ENCODE measurements around the gene ANXA8.
"Not testable (repeated sequence)": the region's sequence is repeated elsewhere in the genome, so short reads cannot be mapped to it uniquely, and the experiment has no call there.

The ANXA8 gene

GRCh38 chr10:47465216-47465917, 18.5 kb downstream of the ANXA8 start:
- H3K4me3 ChIP-seq (ENCODE audit: control insufficient read depth in 1 of 7, extremely low read depth in 1 of 7, insufficient read depth in 4 of 7, low read depth in 2 of 7, low read length in 6 of 7); H3K27ac ChIP-seq (ENCODE audit: insufficient read depth in 1 of 2, low read depth in 1 of 2, low read length in 2 of 2, poor library complexity in 1 of 2, severe bottlenecking in 2 of 2); CTCF ChIA-PET; H3K4me1 ChIP-seq (ENCODE audit: control extremely low read depth in 1 of 4, control insufficient read depth in 4 of 4, insufficient read depth in 4 of 4, low read length in 3 of 4); H3K27me3 ChIP-seq (replicated peaks in 2 of 5; ENCODE audit: control insufficient read depth in 4 of 5, insufficient read depth in 5 of 5, low read length in 4 of 5); H3K36me3 ChIP-seq (ENCODE audit: control insufficient read depth in 4 of 4, insufficient read depth in 4 of 4, low read length in 3 of 4); H3K9me3 ChIP-seq (ENCODE audit: control extremely low read depth in 1 of 5, control insufficient read depth in 4 of 5, insufficient read depth in 2 of 5, low read depth in 1 of 5, low read length in 4 of 5); DNase-seq; POLR2A ChIA-PET: not testable (repeated sequence)
- 99% methylated on average over 7 of the region's 14 CpGs for WGBS (ENCODE audit: insufficient coverage)

- WGBS (ENCODE audit: insufficient coverage), result no CpG with 5 or more reads among the region's 9 CpGs
- H3K27me3 ChIP-seq (replicated peaks in 2 of 5; ENCODE audit: control insufficient read depth in 4 of 5, insufficient read depth in 5 of 5, low read length in 4 of 5); H3K36me3 ChIP-seq (ENCODE audit: control insufficient read depth in 4 of 4, insufficient read depth in 4 of 4, low read length in 3 of 4); POLR2A ChIA-PET; H3K27ac ChIP-seq (ENCODE audit: insufficient read depth in 1 of 2, low read depth in 1 of 2, low read length in 2 of 2, poor library complexity in 1 of 2, severe bottlenecking in 2 of 2); H3K4me3 ChIP-seq (ENCODE audit: control insufficient read depth in 1 of 7, extremely low read depth in 1 of 7, insufficient read depth in 4 of 7, low read depth in 2 of 7, low read length in 6 of 7); CTCF ChIA-PET; DNase-seq; H3K4me1 ChIP-seq (ENCODE audit: control extremely low read depth in 1 of 4, control insufficient read depth in 4 of 4, insufficient read depth in 4 of 4, low read length in 3 of 4); H3K9me3 ChIP-seq (ENCODE audit: control extremely low read depth in 1 of 5, control insufficient read depth in 4 of 5, insufficient read depth in 2 of 5, low read depth in 1 of 5, low read length in 4 of 5): not testable (repeated sequence)
These were observed 21.1 kb downstream of the ANXA8 start for GRCh38 chr10:47462577-47463358.

GRCh38 chr10:47461261-47461687, 22.6 kb downstream of the ANXA8 start:
- H3K36me3 ChIP-seq (ENCODE audit: control insufficient read depth in 4 of 4, insufficient read depth in 4 of 4, low read length in 3 of 4); H3K4me1 ChIP-seq (ENCODE audit: control extremely low read depth in 1 of 4, control insufficient read depth in 4 of 4, insufficient read depth in 4 of 4, low read length in 3 of 4); H3K27me3 ChIP-seq (replicated peaks in 2 of 5; ENCODE audit: control insufficient read depth in 4 of 5, insufficient read depth in 5 of 5, low read length in 4 of 5); CTCF ChIA-PET; H3K9me3 ChIP-seq (ENCODE audit: control extremely low read depth in 1 of 5, control insufficient read depth in 4 of 5, insufficient read depth in 2 of 5, low read depth in 1 of 5, low read length in 4 of 5); H3K27ac ChIP-seq (ENCODE audit: insufficient read depth in 1 of 2, low read depth in 1 of 2, low read length in 2 of 2, poor library complexity in 1 of 2, severe bottlenecking in 2 of 2); POLR2A ChIA-PET: not testable (repeated sequence)
- WGBS (ENCODE audit: insufficient coverage), result 2% methylated on average over 12 of the region's 37 CpGs
- DNase-seq, result peak; percentile 29 to 73 (median 63)
- peak overlapping the region in 3 of 7 experiments; percentile 13 to 58 (median 42) for H3K4me3 ChIP-seq (ENCODE audit: control insufficient read depth in 1 of 7, extremely low read depth in 1 of 7, insufficient read depth in 4 of 7, low read depth in 2 of 7, low read length in 6 of 7)

- CTCF ChIA-PET, result no interaction called here
- no peak for DNase-seq
- POLR2A ChIA-PET, result no interaction called here
These were observed 25.3 kb downstream of the ANXA8 start for GRCh38 chr10:47458466-47459154.

GRCh38 chr10:47457826-47458225, 26.1 kb downstream of the ANXA8 start:
- peaks cover 0 to 33% (median 21%) of the 10 kb centered on the region in 4 experiments for H3K4me1 ChIP-seq (ENCODE audit: control extremely low read depth in 1 of 4, control insufficient read depth in 4 of 4, insufficient read depth in 4 of 4, low read length in 3 of 4)
- no peak overlapping the region for H3K4me3 ChIP-seq (ENCODE audit: control insufficient read depth in 1 of 7, extremely low read depth in 1 of 7, insufficient read depth in 4 of 7, low read depth in 2 of 7, low read length in 6 of 7)
- no peaks in the 10 kb centered on the region for H3K9me3 ChIP-seq (ENCODE audit: control extremely low read depth in 1 of 5, control insufficient read depth in 4 of 5, insufficient read depth in 2 of 5, low read depth in 1 of 5, low read length in 4 of 5)
- no peak for DNase-seq
- no peak overlapping the region for H3K27ac ChIP-seq (ENCODE audit: insufficient read depth in 1 of 2, low read depth in 1 of 2, low read length in 2 of 2, poor library complexity in 1 of 2, severe bottlenecking in 2 of 2)
- ChIA-PET POLR2A (no interaction called here), CTCF (no interaction called here)
- no peaks in the 10 kb centered on the region for H3K36me3 ChIP-seq (ENCODE audit: control insufficient read depth in 4 of 4, insufficient read depth in 4 of 4, low read length in 3 of 4)
- H3K27me3 ChIP-seq (replicated peaks in 2 of 5; ENCODE audit: control insufficient read depth in 4 of 5, insufficient read depth in 5 of 5, low read length in 4 of 5), result no peaks in the 10 kb centered on the region
- whole genome bisulfite sequencing (ENCODE audit: insufficient coverage), result 100% methylated on average over 1 of the region's 1 CpG

More at GRCh38 chr10:47458466-47459154, 25.3 kb downstream of the ANXA8 start:
- Histone ChIP-seq H3K4me1 (ENCODE audit: control extremely low read depth in 1 of 4, control insufficient read depth in 4 of 4, insufficient read depth in 4 of 4, low read length in 3 of 4) (peaks cover 0 to 25% (median 17%) of the 10 kb centered on the region in 4 experiments), H3K9me3 (ENCODE audit: control extremely low read depth in 1 of 5, control insufficient read depth in 4 of 5, insufficient read depth in 2 of 5, low read depth in 1 of 5, low read length in 4 of 5) (no peaks in the 10 kb centered on the region), H3K36me3 (ENCODE audit: control insufficient read depth in 4 of 4, insufficient read depth in 4 of 4, low read length in 3 of 4) (no peaks in the 10 kb centered on the region), H3K27me3 (replicated peaks in 2 of 5; ENCODE audit: control insufficient read depth in 4 of 5, insufficient read depth in 5 of 5, low read length in 4 of 5) (no peaks in the 10 kb centered on the region), H3K27ac (ENCODE audit: insufficient read depth in 1 of 2, low read depth in 1 of 2, low read length in 2 of 2, poor library complexity in 1 of 2, severe bottlenecking in 2 of 2) (no peak overlapping the region), H3K4me3 (ENCODE audit: control insufficient read depth in 1 of 7, extremely low read depth in 1 of 7, insufficient read depth in 4 of 7, low read depth in 2 of 7, low read length in 6 of 7) (no peak overlapping the region)
- WGBS (ENCODE audit: insufficient coverage), result 100% methylated on average over 2 of the region's 4 CpGs

GRCh38 chr10:47457528-47457820, 26.4 kb downstream of the ANXA8 start:
- POLR2A ChIA-PET, result no interaction called here
- CTCF ChIA-PET, result no interaction called here
- peaks cover 0 to 37% (median 24%) of the 10 kb centered on the region in 4 experiments for H3K4me1 ChIP-seq (ENCODE audit: control extremely low read depth in 1 of 4, control insufficient read depth in 4 of 4, insufficient read depth in 4 of 4, low read length in 3 of 4)
- no peak overlapping the region for H3K27ac ChIP-seq (ENCODE audit: insufficient read depth in 1 of 2, low read depth in 1 of 2, low read length in 2 of 2, poor library complexity in 1 of 2, severe bottlenecking in 2 of 2)
- no peak for DNase-seq
- no peaks in the 10 kb centered on the region for H3K9me3 ChIP-seq (ENCODE audit: control extremely low read depth in 1 of 5, control insufficient read depth in 4 of 5, insufficient read depth in 2 of 5, low read depth in 1 of 5, low read length in 4 of 5)
- H3K36me3 ChIP-seq (ENCODE audit: control insufficient read depth in 4 of 4, insufficient read depth in 4 of 4, low read length in 3 of 4), result no peaks in the 10 kb centered on the region
- WGBS (ENCODE audit: insufficient coverage), result 100% methylated on average over 1 of the region's 1 CpG
- H3K4me3 ChIP-seq (ENCODE audit: control insufficient read depth in 1 of 7, extremely low read depth in 1 of 7, insufficient read depth in 4 of 7, low read depth in 2 of 7, low read length in 6 of 7), result no peak overlapping the region
- H3K27me3 ChIP-seq (replicated peaks in 2 of 5; ENCODE audit: control insufficient read depth in 4 of 5, insufficient read depth in 5 of 5, low read length in 4 of 5), result no peaks in the 10 kb centered on the region
